ENCODE measurements around the gene CEP95. TPM values are rescaled to one million over a fixed set of nuclear protein-coding genes. Genes with fewer than 3 reads are reported as not detected.

The CEP95 gene
- total RNA-seq, 1 donor from 2014 or later: 71.6 TPM

- DNase-seq (ENCODE audit: low spot score): no peak
Measured at GRCh38 chr17:64515829-64516228, 9.1 kb downstream of the CEP95 start.

- DNase-seq (ENCODE audit: low spot score): no peak
Measured at GRCh38 chr17:64519601-64520000, 12.8 kb downstream of the CEP95 start.

GRCh38 chr17:64520359-64520758 lies 13.6 kb downstream of the CEP95 start:
- no peak for DNase-seq (ENCODE audit: low spot score)

- DNase-seq (ENCODE audit: low spot score): no peak
Measured at GRCh38 chr17:64527914-64528313, 21.1 kb downstream of the CEP95 start.

DNA sequence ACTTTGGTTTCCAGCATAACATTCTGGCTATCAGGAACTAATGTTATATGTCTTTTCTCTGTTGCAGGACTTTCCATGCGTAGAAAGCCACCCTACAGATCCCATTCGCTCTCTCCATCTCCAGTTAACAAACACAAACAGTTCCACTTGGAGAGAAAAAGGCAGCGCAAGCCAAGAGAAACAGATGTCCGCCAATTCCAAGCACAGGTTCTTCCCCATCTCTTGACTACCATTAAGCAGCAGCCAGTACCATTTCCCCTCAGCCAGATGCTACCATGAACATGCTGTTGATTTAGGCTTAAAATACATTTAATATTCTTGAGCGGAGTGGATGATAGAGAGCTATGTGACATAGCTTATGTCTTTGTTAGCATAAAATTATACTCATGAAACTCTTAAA lies 22.4 kb downstream of the CEP95 start:
- DNase-seq (ENCODE audit: low spot score): no peak

DNA sequence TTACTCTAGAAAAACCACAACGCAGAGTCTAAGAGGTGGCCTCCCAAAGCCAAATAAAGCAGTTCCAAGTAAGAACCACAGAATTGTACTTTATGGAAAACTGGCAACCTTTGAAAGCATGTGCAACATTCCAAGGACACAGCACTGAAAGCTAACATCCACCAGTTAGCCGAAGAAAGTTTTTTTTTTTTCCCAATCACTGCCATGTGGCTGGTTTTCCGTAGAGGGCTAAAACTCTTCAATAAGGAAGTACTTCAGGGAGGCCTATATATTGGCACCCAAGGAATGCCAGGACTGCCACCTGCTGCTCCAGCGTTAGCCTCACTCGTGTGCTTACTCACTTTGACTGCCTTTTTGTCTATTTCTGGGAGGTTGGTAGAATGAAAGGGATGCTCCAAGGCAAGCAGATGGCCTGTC lies 25.2 kb downstream of the CEP95 start:
- no peak for DNase-seq (ENCODE audit: low spot score)

DNA sequence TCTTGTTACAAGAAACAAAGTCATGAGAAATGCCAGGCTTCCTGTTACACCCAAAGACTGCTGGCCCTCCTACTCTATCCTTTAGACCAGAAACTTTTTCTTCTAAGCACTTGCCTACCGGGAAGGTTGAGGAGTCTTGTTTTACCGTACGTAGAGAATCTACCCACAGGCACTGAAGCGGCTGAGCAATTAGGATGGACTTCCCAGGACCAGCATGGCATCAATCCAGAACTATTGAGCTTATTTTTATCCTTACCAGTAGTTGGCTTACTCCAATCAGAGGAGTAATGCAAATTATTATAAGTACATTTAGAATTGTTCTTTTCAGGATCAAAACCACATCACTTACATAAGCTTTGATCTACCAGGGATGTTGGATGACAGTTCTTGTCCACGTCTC lies 25.6 kb downstream of the CEP95 start:
- no peak for DNase-seq (ENCODE audit: low spot score)

- DNase-seq (ENCODE audit: low spot score): no peak
Measured at GRCh38 chr17:64533784-64534183, 27.0 kb downstream of the CEP95 start.

GRCh38 chr17:64534187-64534586 lies 27.4 kb downstream of the CEP95 start:
- DNase-seq (ENCODE audit: low spot score): no peak

DNA sequence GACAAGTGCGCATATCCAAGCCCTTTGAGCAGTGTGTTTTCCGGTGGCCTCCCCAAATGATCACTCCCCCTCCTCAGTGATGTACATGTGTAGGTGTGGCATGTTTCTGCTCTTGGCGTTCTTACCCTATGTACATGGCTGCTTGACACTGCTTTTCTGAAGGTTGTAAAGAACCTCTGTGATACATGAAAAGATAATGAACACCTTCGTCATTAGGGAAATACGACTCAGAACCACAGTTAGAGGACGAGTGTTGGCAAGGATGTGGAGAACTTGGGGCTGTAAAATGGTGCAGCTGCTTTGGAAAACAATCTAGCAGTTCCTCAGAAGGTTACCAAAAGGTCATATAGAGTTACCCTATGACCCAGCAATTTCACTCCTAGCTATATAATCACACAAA lies 28.6 kb downstream of the CEP95 start:
- no peak for DNase-seq (ENCODE audit: low spot score)

- DNase-seq (ENCODE audit: low spot score): no peak
Measured at GRCh38 chr17:64536913-64537312, 30.1 kb downstream of the CEP95 start.

DNA sequence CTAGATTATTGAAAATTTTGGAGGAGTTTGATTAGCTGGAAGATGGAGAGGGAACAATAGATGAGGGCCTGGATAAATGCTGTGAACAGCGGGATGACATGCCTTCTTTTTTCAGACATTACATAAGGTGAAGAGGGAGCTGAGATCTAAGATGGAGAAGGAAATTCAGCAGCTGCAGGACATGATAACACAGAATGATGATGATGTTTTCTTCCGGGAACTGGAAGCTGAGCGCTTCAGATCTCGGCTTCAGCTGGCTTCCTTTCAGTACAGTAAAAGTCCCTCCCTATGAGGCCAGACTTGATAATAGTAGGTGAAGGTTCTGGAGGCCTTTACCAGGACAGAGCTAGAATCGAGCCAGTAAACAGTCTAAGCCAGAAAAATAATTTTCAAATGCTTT lies 30.7 kb downstream of the CEP95 start:
- DNase-seq (ENCODE audit: low spot score): no peak

DNA sequence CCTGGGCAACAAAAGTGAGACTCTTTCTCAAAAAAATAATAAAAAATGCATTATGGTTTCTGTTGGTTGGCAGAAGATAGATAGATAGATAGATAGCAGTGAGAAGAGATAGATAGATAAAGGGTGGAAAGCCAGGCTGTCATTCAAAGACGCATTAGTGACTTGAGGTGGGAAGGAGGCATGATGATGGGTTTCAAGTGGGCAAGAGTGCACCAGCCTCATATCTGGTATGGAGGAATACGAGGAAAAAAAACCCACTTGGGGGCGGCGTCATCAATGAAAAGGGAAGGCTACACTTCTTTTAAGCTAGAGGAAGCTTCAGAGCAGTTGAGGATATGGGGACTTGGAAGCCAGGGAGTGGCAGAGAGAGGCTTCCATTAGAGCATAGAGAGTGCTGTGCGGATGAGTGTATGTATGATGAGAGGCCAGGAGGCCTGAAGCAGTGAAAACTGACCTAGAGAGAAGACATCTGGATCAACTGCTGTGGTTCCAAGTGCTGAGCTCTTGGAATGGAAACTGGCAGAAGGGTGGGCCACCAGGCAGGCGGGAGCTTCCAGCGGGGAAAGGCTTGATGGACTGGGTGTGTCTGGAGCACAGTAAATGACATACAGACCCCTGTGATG lies 31.8 kb downstream of the CEP95 start:
- DNase-seq (ENCODE audit: low spot score): no peak

- no peak for DNase-seq (ENCODE audit: low spot score)
Measured at GRCh38 chr17:64540118-64540776, 33.5 kb downstream of the CEP95 start.

- DNase-seq (ENCODE audit: low spot score): no peak
Measured at GRCh38 chr17:64544742-64545141, 38.0 kb downstream of the CEP95 start.

GRCh38 chr17:64546716-64547115 lies 39.9 kb downstream of the CEP95 start:
- no peak for DNase-seq (ENCODE audit: low spot score)

DNA sequence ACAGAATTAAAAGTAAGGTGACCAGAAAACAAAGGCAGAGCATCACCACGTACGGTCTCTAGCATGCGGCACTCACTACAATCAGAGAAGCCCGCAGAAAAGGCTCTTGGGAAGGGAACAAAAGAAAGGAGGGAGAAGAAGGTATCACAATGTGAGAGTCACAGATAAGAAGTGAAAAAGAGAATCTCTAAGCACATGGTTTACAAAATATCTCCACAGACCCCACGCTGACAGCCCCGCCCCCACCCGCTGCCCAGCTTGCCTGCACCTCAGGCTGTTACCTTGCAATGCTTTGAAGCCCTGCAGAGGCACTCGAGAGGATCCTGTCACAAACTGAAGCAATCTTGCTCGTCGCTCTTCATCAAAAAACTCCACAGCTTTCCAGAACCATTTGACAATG lies 40.5 kb downstream of the CEP95 start:
- DNase-seq (ENCODE audit: low spot score): no peak

GRCh38 chr17:64551461-64551860 lies 44.7 kb downstream of the CEP95 start:
- DNase-seq (ENCODE audit: low spot score): no peak

DNA sequence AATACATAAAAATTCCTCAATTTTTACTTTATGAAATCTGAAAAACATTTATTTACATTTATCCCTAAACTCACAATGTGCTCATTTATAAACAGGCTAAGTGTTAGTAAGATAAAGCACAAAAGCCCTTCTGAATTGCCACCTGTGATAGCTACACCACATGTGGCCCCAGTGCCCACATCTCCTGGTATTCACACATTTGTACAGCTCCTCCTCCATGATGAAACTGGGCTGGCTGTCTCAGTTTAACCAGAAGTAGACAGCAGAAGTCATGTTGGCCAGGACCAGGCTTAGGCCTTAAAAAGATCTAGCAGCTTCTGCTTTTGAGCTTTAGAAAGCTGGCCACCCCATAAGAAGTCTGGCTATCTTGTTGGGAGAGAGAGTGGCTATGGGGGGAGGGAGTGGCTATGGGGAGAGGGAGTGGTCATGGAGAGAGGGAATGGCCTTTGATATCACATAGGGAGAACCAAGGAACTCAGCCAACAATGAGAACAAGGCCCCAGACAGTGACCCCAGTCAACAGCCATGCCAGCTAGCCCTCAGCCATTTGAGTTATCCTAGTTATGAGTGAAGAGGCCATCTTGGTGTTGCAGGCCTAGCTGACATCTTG lies 47.4 kb downstream of the CEP95 start:
- DNase-seq (ENCODE audit: low spot score): no peak

- DNase-seq (ENCODE audit: low spot score): no peak
Measured at GRCh38 chr17:64555281-64555680, 48.5 kb downstream of the CEP95 start.

DNA sequence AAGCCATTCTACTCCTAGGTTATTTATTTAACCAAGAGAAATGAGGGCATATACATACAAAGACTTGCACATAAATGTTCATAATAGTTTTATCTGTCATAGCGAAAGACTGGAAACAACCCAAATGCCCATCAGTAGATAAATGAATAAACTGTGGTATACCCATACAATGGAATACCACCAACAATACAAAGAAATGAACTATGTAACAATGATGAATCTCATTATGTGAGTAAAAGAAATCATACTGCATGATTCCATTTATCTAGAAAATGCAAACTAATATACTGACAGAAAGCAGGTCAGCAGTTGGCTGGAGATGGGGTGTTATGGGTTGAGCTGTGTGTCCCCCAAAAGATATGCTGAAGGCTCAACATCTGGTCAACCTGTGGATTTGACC lies 57.3 kb downstream of the CEP95 start:
- no peak for DNase-seq (ENCODE audit: low spot score)

GRCh38 chr17:64565563-64565962 lies 58.8 kb downstream of the CEP95 start:
- DNase-seq (ENCODE audit: low spot score): no peak

GRCh38 chr17:64571746-64572145 lies 65.0 kb downstream of the CEP95 start:
- DNase-seq (ENCODE audit: low spot score): no peak

Measured in ureter (tissue), 1 donor.